HG03060 (cell line): ENCODE data around the gene TRAK1.

Source experiments
- ATAC-seq: cut with Tn5 transposase; IDR thresholded peaks from one replicate; pipeline ENCODE4 v1.9.1; 2021; ENCODE audit warnings: low read depth, moderate number of reproducible peaks; ENCODE audit not compliant: unreplicated experiment

The TRAK1 gene

DNA sequence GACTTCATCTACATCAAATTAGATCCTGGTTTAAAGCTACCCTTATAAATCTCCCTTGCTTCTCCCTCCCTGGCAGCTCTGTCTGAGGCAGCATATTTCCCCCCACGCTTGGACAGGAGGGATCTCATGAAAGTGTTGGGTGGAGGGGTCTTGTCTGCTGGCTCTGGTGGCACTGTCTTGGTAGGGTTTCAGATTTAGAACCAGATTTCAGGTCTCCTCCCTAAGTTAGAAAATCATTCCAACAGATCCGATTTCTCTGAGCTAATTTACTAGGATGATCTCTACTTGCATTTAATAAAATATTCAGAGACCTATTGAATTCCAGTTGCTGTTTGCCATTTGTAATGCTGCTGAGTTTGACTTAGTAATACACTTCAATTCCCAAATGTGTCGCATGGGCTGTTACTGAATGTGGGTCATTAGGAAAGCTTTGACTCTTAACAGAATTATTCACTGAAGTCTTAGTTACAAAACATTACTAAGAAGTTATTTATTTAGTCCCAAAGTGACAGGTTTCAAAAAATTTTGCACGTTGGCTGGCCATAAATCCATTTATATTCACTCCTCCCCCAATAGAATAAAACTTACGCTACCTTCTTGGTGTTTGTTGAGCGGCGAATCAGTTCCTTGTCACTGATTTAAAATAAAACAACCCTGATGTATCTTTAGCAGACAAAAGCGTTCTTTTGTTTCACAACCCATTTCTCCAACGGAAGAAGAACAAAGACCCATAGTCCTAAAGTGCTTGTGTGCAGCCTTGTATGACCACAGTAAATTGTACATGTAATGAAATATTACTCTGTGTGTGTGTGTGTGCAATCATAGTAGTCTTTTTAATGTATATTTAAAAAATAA, 84.5 kb downstream of the TRAK1 start:
- no peak for ATAC-seq

DNA sequence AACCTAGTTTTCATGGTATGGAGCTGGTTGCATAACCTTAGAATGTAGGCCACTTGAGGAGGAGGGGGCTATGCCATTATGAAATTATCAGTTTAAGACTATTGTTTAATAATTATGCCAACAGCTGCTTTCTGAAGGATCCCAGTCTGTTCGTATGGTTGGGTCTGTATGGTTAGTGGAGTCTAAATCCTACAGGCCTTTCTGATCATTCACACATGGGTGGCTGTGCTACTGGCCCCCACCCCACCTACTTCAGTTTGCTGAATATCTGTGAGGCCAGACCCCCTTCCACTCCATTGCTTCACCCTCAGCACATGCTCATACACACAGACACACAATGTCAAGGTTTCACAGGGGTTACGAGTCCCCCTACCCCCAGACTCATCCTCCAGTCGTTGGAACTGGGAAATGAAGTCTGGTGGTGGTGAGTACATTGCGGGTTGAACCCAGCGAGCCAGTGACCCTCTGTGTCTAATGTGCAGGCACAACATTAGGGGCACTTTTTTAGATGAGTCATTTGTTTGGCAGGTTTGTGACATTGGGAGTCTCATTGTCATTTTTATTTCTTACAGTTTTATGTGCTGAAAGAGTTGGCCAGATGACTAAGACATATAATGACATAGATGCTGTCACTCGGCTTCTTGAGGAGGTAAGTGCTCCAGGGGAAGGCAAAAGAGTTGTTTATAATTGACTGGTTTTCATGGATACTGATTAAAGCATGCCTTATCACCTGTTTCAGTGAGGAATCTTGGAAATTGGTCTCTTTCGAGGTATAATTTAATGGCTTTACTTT, 85.3 kb downstream of the TRAK1 start:
- no peak for ATAC-seq

DNA sequence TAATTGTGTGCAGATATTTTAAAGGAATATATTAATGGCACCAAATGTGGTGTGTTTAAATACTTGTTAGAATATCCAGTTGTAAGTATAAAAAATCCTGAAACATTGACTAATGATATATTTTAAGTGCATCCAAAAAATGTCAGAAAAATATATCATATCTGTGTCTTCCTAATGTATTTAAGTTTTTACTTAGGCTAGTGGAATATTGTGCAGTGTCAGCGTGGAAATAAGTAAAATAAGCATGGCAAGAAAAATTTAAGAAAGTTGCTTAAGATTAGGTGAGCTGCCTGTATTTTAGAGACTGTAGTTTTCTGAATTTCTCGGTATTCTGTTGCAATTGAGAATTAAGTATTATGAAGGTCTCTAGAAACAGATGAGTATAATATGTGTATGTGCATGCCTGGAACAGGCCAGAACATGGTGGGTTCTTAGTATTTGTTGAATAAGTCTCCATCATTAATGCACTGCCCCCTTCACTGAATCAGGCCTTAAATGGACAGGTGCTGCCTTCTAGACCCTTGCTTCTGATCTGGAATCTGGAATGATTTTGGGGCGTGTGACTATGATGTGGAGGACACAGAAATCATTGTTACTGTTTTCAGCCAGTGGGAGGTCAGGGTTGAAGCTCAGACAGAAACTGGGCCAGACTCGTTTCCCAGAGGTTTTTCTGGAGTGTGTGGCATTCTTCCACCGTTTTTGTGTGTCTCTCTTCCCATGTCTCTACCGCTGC, 86.1 kb downstream of the TRAK1 start:
- no peak for ATAC-seq

DNA sequence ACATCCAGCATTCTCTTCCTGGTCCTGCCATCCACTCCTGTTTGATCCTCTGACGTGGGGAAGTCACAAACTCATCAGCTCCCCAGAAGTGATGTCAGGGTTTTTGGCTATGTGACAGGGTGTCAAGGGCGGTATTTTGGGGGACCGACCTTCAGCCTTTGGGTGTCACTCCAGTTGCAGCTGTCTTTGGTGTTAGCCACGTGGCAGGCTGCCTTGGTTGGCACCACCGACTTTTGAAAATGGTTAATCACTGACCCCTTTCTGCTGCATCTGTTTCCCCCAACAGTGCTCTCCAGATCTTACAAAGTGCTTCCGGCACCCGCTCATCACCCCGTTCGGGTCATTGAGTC, 86.6 kb downstream of the TRAK1 start:
- ATAC-seq: no peak

DNA sequence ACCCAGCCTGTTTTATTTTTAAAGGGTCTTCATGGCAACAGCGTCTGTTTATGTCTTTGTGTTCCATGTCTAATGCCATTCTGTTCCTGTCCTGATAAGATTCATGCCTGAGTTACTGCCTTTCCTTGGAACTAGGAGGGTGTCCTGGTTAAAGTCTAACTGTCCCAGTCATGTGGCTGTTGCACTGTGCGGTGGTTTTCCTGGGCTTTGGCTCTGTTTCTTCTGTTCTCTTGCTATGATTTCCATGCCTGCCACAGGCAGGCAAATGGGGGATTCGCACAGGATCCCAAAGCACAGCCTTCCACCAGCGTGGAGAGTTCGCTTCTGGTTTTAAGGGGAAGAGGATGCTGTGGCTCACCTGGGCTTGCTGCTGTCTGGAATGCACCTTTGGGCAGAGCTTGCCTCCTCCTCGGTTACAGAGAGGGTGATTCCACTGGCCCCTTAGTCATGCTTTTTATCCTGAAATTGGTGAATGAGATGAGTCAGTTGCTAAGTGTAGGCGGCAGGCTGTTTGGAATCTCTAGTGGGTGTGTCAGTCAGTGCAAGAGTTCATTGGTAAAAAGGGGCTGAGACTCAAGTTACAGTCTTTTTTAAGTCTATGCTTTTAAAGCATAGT, 88.1 kb downstream of the TRAK1 start:
- ATAC-seq: no peak

DNA sequence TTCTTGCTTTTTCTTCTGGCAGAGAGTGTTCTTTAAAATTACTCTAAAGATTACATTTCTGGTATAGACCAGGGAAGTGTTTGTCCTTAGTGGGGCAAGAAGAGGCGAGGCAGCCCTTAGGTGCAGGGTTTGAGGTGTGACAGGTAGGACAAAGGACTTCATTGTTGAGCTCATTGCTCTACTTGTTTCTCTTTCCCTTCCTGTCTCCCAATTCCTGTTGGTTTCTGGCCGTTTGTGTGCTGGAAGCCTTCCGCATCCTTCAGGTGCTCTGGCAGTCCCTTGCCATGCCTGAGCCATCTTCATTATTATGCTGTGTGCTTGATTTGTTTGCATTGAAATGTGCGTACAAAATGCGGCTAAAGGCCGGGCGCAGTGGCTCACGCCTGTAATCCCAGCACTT, 89.7 kb downstream of the TRAK1 start:
- no peak for ATAC-seq

DNA sequence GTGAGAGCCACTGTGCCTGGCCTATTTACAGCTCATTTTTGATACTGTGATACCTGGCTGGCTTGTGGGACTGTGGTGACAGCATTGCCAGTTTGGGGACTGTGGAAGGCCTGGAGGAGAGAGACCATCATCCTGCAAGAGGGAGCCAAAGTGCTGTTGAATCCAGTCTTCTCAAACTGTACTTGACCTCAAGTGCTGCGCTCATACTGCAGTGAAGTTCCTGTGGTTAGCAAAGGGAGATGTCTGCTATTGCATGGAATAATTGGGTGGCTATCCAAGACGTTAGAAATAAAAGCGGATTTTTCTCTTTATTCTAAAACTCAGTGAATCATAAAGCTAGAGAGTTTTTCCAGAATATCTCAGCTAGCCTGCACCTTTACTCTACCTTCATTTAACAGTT, 91.4 kb downstream of the TRAK1 start:
- ATAC-seq: no peak

DNA sequence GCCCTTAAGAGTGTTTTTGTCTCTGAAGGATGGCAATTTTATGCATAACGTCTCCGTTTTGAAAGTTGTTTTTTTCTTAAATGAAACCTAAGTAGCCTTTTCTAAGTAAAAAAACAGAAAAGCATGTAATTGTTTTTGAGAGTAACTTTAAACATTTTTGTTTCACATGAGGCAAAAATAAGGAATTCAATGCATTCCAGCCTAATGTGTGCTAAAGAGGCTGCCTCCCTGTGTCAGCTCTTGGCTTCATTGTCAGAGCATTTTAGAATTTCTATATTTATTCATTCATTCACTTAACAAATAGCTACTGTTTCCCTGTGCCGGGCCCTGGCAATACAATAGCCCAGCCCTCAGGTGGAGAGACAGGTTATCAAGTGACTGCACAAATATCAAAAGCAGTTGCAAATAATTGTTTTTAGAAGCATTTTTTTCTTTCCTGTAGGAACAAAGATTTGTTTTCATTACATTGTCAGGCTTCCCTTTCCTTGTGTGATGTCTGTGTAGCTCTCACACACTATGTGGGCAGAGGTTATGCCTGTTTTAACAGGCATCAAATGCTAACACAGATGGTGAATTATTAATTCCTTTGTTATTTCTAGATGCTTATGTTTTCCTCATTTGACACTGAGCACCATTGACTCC, 93.0 kb downstream of the TRAK1 start:
- ATAC-seq: no peak

DNA sequence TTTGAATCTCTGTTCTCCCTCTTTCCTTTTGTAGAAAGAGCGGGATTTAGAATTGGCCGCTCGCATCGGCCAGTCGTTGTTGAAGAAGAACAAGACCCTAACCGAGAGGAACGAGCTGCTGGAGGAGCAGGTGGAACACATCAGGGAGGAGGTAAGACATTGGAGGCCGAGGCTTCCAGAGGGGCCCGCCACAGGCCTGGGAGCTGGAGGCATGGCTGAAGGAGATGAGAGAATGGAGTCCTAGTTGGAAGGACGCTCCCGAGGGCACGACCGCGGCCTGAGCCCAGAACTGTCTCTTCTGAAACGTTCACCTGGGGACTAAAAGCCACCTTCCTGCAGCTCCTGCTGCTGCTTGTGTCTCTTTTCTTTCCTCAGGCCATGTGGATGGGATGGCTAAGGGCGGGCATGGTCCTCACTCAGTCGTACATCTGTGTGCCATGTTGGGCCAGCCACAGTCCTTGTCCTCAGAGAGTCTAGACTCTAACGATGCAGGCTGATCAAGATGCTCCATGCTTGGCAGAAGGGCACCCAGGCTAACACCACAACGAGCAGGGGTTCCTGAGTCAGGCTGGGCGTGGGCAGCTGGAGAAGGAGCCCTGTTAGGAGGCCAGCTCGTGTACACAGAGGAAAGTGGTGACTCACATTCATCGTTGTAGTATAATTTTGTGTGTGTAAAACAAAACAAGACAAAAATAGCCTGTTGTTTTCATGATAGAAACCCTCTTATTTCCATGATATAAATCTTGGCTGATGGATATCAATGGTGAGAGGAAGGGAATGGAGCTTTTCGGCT, 93.7 kb downstream of the TRAK1 start:
- ATAC-seq: no peak

DNA sequence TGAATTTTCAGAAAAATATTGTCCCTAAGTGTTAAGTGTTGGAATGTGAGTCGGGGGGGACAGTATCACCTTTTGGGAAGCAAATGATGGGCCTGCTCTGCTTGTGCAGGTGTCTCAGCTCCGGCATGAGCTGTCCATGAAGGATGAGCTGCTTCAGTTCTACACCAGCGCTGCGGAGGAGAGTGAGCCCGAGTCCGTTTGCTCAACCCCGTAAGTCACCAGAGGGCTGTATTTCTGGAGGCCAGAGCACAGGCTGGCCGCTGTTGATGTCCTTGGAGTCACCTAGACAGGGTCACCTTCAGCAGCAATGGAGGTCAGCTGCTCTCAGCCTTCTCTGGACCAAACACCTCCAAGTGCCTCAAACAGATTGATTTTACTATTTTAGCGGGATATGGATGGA, 96.8 kb downstream of the TRAK1 start:
- ATAC-seq: no peak

DNA sequence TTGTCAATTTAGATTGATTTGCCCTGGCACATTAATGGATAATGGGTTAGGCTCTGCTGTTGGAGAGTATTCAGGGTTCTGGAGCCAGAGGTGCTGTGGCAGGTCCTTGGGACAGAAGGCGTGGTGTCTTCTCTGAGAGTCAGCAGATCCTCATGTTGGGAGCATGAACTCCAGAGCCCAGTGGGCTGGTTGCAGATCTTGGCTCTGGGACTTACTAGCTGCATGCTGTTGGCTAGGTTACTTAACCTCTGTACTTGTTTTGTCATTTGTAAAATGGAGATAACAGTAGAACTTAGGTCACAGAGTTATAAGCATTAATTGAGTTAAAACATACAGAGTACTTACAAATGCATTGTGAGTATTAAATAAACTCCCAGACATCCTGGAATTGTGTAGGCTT, 97.2 kb downstream of the TRAK1 start:
- ATAC-seq: no peak

DNA sequence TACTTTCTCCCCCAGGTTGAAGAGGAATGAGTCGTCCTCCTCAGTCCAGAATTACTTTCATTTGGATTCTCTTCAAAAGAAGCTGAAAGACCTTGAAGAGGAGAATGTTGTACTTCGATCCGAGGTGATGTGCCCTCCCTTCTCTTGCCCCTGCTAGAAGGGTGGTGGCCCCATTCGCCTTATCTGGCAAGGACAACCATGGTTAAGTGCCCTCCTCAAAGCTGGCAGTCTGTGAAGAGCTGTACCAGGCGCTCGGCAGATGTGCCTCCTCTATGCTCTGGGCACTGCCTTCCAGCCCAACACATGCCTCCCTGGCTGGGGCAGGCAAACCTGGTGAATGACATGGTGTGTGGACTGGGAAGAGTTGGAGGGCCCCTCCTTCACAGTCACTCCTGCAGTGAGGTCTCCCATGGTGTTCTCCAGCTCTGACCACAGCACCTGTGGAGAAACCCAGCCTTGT, 97.9 kb downstream of the TRAK1 start:
- no peak for ATAC-seq

DNA sequence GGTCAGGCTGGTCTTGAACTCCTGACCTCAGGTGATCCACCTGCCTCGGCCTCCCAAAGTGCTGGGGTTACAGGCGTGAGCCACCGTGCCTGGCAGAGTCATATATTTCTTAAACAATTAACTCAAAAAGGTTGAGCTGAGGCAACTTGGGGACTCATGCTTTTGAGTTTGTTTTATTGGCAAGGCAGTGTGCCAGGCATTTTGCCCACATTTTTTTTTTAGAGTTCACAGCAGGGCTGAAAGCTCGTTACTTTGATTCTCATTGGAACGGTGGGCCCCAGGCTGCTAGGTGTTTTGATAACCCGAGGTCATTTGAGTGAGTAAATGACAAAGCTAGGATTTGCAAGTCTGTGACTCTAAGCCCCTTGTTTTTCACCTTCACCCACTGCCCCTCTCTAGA, 98.6 kb downstream of the TRAK1 start:
- ATAC-seq: no peak

DNA sequence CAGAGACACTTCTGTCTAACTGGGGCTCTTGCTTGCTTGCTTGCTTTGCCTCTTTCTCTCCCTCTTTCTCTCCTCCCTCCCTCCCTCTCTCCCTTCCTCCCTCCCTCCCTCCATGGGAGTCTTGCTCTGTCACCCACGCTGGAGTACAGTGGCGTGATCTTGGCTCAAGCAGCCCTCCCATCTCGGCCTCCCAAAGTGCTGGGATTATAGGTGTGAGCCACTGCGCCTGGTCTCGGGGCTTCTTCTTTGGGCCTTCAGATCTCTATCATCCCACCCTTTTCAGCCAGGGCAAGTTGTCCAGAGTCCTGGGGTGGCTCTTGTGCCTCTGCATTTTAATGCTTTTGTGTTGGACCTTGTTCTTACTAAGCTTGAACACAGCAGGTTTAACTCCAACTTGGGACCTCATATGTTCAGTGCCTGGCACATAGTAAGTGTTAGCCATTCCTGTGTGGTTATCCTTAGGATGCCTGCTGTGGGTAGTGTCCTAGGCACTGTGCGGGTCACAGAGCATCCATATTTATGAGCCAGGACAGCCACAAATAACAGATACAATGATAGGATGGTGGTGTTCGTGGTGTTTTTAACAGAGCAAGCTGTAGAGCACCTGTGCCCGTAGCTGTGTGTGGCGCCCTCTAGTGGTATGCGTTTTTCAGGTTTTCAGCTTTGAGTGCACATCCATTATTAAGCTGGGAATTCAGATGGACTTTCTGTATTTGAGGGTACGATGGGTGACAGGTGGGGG, 99.7 kb downstream of the TRAK1 start:
- no peak for ATAC-seq

DNA sequence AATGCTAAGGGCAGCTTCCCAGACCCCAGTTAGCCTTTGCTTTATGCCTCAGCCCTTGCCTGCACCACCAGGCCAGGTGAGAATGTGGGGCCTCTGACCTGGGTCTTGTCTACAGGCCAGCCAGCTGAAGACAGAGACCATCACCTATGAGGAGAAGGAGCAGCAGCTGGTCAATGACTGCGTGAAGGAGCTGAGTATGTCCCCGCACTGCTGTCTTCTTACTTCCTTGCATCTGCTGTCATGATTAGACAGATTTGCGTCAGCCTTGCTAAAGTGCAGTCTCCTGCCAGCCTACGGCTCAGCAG, 100.2 kb downstream of the TRAK1 start:
- ATAC-seq: no peak

DNA sequence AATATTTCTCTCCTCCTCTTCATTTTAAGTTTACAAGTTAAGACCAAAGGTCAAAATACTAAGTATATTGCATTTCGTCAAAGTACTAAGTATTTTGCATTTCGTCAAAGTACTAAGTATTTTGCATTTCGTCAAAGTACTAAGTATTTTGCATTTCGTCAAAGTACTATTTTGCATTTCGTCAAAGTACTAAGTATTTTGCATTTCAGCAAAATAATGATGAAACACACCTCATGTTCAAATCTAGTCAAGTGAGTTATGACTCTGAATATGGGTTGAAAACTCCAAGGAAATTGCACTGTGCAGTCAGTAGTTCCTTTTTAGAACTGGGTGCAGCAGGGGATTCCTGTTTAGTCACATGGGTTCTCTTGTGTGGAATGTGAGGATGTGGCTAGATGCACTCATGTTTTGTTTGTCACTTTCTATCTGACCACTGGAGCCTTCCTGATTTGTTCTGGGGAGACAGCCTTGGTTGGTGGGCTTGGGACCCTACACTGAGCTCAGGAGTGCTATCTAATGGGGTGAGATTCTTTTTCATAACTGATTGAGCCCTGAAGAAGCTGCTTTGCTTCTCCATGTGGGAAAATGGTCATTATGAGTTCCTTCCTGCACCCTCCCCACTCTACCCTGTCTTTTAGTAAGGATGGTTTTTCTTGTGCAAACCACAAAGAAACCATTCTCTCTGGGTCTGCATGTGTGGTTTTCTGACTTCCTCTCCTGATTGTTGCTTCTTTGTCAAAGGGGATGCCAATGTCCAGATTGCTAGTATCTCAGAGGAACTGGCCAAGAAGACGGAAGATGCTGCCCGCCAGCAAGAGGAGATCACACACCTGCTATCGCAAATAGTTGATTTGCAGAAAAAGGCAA, 101.4 kb downstream of the TRAK1 start:
- no peak for ATAC-seq

DNA sequence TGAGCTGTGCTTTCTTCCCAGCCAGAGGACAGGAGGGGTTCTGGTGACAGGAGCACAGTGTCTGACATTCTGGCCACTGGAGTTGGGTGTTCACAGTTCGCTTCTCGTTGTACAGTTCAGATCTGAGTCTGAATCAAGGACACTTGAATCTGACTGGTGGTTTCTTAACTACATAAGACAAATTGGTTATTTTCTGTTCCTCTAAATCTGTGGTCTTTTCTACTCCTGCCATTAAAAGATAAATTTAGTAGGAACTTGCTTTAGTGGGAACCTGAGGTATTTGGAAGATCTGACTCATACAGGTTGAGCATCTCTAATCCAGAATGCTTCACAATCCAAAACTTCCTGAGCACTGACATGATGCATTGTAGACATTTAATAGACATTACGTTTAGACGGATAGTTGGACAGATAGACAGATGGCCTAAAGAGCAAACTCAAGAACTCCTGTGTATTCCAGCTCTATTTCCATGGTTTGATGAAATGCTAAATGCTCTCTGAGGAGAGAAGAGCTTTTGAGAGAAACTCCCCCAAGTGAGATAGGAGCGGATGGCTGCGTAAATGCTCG, 103.9 kb downstream of the TRAK1 start:
- ATAC-seq: no peak

DNA sequence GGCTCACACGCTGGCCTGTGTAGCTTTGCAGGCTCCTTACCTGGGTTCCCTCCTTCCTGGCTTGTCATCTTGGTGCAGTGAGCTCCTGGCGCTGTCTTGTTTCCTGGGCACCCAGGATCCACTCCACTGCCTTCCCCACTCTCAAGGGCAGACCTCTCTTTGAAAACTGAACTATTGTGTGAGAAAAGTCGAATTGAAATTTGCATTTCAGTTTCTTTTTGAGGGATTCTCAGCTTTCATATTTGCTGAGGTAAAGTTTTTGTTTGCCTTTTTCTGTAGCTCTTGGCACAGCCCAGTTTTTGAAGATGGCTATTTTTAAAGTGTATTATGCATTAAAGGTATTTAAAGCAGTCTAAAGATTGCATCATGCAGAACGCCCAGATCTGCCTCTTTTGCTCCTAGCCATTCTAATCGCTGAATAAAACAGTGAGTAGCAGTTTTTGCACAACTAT, 104.7 kb downstream of the TRAK1 start:
- peak; percentile 70 for ATAC-seq
